ENCODE results near the gene SLC15A1.

Gene SLC15A1

DNA sequence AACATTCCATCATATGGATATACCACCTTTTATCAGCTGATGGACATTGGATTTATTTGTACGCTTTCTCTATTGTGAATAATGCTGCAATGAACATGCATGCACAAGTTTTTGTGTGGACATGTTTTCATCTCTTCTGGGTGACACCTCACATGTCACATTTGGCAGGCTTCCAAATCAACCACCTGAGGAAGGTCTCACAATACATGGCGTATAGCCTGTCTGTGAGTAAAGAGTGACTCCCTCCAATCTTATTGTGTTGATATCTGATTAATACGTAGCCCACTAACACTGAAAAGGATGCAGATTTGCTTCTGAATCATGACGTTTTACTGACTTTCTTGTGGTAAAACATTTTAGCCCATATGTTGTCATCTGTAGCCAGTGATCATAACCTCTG is 61.1 kb downstream of the SLC15A1 start:
- TF ChIP-seq, protein P1, sequence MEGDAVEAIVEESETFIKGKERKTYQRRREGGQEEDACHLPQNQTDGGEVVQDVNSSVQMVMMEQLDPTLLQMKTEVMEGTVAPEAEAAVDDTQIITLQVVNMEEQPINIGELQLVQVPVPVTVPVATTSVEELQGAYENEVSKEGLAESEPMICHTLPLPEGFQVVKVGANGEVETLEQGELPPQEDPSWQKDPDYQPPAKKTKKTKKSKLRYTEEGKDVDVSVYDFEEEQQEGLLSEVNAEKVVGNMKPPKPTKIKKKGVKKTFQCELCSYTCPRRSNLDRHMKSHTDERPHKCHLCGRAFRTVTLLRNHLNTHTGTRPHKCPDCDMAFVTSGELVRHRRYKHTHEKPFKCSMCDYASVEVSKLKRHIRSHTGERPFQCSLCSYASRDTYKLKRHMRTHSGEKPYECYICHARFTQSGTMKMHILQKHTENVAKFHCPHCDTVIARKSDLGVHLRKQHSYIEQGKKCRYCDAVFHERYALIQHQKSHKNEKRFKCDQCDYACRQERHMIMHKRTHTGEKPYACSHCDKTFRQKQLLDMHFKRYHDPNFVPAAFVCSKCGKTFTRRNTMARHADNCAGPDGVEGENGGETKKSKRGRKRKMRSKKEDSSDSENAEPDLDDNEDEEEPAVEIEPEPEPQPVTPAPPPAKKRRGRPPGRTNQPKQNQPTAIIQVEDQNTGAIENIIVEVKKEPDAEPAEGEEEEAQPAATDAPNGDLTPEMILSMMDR (IDR thresholded peaks at IDR 0.05; ENCODE audit: low read depth, low read length, missing control alignments): no peak

DNA sequence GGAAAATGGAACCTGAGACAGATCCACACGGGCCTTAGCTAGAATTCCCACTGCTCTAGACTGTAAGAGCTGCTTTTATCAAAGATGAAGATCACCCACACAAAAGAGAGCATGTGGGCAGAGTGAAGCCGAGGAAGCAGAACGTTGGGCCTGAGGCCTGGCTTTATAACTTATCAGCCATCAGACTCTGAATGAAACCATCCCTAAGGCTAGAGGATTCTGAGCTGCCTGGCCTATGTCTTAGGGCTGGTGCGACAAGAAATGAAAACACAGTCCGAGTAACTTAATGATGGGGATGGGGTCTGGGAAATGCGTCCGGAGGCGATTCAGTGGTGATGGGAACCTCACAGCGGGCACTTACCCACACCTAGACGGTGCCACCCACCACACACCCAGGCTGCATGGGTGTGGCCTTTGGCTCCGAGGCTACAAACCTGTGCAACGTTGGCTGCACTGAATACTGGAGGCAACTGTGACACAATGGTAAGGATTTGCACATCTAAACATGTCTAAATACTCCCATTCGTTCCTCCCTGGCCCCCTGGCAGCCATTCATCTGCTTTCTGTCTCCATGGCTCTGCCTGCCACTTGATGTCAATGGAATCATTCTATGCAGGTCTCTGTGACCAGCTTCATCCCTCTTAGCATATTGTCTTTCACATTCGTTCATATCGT is 62.0 kb downstream of the SLC15A1 start:
- TF ChIP-seq, protein P1 (IDR thresholded peaks at IDR 0.05; ENCODE audit: low read depth, low read length, missing control alignments): no peak
- H3K4me3 ChIP-seq (replicated peaks; ENCODE audit: low read depth, low read length): no peak overlapping the region
- DNase-seq (ENCODE audit: extremely low read depth, low read depth): no peak

More for the DNA sequence above, 61.1 kb downstream of the SLC15A1 start:
- no peak overlapping the region for H3K4me3 ChIP-seq (replicated peaks; ENCODE audit: low read depth, low read length)
- no peak for DNase-seq (ENCODE audit: extremely low read depth, low read depth)

DNA sequence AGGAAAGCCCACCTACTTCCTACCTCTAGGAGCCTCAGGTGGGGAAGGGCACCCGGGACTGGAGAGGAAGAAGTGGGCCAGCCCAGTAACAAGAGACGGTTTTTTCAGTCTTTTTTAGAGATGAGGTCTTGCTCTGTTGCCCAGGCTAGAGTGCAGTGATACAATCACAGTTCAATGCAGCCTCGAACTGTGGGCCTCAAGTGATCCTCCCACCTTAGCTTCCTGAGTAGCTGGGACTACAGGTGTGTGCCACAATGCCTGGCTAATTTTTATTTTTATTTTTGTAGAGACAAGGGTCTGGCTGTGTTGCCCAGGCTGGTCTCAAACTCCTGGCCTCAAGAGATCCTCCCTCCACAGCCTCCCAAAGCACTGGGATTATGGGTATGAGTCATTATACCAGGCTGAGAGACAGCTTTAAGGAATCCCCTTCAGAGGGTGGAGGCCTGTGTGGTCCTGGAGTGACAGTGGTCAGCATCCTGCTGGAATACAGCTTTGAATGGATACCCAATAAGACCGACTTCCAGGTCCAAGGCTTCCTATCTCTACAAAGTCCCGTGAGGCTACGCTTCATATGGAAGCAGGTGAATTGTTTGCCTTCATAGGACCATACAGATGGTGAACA is 63.0 kb downstream of the SLC15A1 start:
- TF ChIP-seq, protein P1 (IDR thresholded peaks at IDR 0.05; ENCODE audit: low read depth, low read length, missing control alignments): no peak
- H3K4me3 ChIP-seq (replicated peaks; ENCODE audit: low read depth, low read length): no peak overlapping the region
- no peak for DNase-seq (ENCODE audit: extremely low read depth, low read depth)

DNA sequence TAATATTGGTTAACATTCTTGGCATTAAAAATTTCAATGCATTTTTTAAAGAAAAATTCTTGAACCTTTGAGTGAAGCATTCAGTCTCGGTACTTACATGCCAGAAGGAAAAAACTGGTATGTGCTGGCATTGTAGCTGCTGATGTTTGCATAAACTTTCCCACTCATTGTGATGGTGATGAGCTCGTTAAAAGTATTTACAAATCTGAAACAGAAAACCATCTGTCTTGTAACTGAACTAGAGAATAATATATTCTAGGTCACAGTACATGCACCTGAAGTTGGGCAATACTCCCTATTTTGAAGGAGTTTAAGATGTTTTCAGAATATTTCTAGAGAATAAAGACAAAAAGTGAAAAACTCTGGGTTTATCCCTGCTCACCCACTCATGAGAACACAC is 64.1 kb downstream of the SLC15A1 start:
- TF ChIP-seq, protein P1 (IDR thresholded peaks at IDR 0.05; ENCODE audit: low read depth, low read length, missing control alignments): no peak
- DNase-seq (ENCODE audit: extremely low read depth, low read depth): no peak
- no peak overlapping the region for H3K4me3 ChIP-seq (replicated peaks; ENCODE audit: low read depth, low read length)

GRCh38 chr13:98687319-98687718 is 65.2 kb downstream of the SLC15A1 start:
- TF ChIP-seq, protein P1 (IDR thresholded peaks at IDR 0.05; ENCODE audit: low read depth, low read length, missing control alignments): no peak

GRCh38 chr13:98686270-98686669 is 66.2 kb downstream of the SLC15A1 start:
- no peak for DNase-seq (ENCODE audit: extremely low read depth, low read depth)
- TF ChIP-seq, protein P1 (IDR thresholded peaks at IDR 0.05; ENCODE audit: low read depth, low read length, missing control alignments): no peak
- H3K4me3 ChIP-seq (replicated peaks; ENCODE audit: low read depth, low read length): no peak overlapping the region

More at GRCh38 chr13:98687319-98687718, 65.2 kb downstream of the SLC15A1 start:
- DNase-seq (ENCODE audit: extremely low read depth, low read depth): no peak
- no peak overlapping the region for H3K4me3 ChIP-seq (replicated peaks; ENCODE audit: low read depth, low read length)

All from HFF-Myc (cell line).